ENCODE data around the gene MXRA7. TPM values are rescaled to one million over a fixed set of nuclear protein-coding genes. Genes with fewer than 3 reads are reported as not detected.

The MXRA7 gene
- total and polyA plus RNA-seq, 7 donors = 8.3 to 428 (median 327) TPM

- peaks cover 0 to 66% (median 59%) of the 10 kb centered on the region in 4 donors for H3K4me1 ChIP-seq
- 0 to 1% methylated on average over 57 of the region's 57 CpGs for WGBS, 2 donors
- TF ChIP-seq POLR2AphosphoS5 (IDR thresholded peaks at IDR 0.05) (peak; percentile 65 to 82 (median 79)), POLR2A (IDR thresholded peaks at IDR 0.05) (peak; percentile 12 to 23)
- TF ChIP-seq, protein P1, sequence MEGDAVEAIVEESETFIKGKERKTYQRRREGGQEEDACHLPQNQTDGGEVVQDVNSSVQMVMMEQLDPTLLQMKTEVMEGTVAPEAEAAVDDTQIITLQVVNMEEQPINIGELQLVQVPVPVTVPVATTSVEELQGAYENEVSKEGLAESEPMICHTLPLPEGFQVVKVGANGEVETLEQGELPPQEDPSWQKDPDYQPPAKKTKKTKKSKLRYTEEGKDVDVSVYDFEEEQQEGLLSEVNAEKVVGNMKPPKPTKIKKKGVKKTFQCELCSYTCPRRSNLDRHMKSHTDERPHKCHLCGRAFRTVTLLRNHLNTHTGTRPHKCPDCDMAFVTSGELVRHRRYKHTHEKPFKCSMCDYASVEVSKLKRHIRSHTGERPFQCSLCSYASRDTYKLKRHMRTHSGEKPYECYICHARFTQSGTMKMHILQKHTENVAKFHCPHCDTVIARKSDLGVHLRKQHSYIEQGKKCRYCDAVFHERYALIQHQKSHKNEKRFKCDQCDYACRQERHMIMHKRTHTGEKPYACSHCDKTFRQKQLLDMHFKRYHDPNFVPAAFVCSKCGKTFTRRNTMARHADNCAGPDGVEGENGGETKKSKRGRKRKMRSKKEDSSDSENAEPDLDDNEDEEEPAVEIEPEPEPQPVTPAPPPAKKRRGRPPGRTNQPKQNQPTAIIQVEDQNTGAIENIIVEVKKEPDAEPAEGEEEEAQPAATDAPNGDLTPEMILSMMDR (IDR thresholded peaks at IDR 0.05) = no peak
- peak within 1 kb of the TSS; percentile 91 to 97 (median 94) for H3K4me3 ChIP-seq
- H3K27me3 ChIP-seq = no peaks in the 10 kb centered on the region
- DNase-seq = peak; percentile 96
- H3K9me3 ChIP-seq = no peaks in the 10 kb centered on the region
- peak within 1 kb of the TSS; percentile 98 to 99 (median 98) for H3K27ac ChIP-seq
- intact Hi-C loops (cut with DNase I) = loop anchor here (5.0 kb wide), 1 partner anchor 404 kb away; the partner anchor contains the start of gene SEC14L1
- peaks cover 0 to 46% (median 17%) of the 10 kb centered on the region in 4 donors for H3K36me3 ChIP-seq
Measured at GRCh38 chr17:76737676-76738467, 27.1 kb upstream of the MXRA7 start, which contains the start of gene MFSD11. TSS of gene MFSD11 (plus strand) at chr17:76738119. CDS start at chr17:76738353, 234 bp downstream.

- TF ChIP-seq EP300 (IDR thresholded peaks at IDR 0.05) = peak in 1 of 4 donors; percentile 67
- peak; percentile 99 to 100 for TF ChIP-seq POLR2A (IDR thresholded peaks at IDR 0.05)
- TF ChIP-seq POLR2AphosphoS5 (IDR thresholded peaks at IDR 0.05) = peak; percentile 99 to 100 (median 100)
- TF ChIP-seq, protein P1 (IDR thresholded peaks at IDR 0.05) = no peak
- Histone ChIP-seq H3K36me3 (peaks cover 0 to 46% (median 18%) of the 10 kb centered on the region in 4 donors), H3K9me3 (no peaks in the 10 kb centered on the region), H3K27me3 (no peaks in the 10 kb centered on the region), H3K27ac (peak within 1 kb of the TSS; percentile 98 to 99 (median 98)), H3K4me3 (peak within 1 kb of the TSS; percentile 91 to 97 (median 94)), H3K4me1 (peaks cover 0 to 73% (median 65%) of the 10 kb centered on the region in 4 donors)
- DNase-seq = peak; percentile 99
- intact Hi-C loops (cut with DNase I) = loop anchor here (5.0 kb wide), 1 partner anchor 405 kb away; the partner anchor contains the start of gene SEC14L1
- 0% methylated on average over 60 of the region's 60 CpGs for WGBS, 2 donors
Measured at GRCh38 chr17:76737082-76737675, 26.4 kb upstream of the MXRA7 start, which contains the start of gene SRSF2. TSS of gene SRSF2 (minus strand) at chr17:76737331. CDS start at chr17:76737160, 171 bp downstream.

DNA sequence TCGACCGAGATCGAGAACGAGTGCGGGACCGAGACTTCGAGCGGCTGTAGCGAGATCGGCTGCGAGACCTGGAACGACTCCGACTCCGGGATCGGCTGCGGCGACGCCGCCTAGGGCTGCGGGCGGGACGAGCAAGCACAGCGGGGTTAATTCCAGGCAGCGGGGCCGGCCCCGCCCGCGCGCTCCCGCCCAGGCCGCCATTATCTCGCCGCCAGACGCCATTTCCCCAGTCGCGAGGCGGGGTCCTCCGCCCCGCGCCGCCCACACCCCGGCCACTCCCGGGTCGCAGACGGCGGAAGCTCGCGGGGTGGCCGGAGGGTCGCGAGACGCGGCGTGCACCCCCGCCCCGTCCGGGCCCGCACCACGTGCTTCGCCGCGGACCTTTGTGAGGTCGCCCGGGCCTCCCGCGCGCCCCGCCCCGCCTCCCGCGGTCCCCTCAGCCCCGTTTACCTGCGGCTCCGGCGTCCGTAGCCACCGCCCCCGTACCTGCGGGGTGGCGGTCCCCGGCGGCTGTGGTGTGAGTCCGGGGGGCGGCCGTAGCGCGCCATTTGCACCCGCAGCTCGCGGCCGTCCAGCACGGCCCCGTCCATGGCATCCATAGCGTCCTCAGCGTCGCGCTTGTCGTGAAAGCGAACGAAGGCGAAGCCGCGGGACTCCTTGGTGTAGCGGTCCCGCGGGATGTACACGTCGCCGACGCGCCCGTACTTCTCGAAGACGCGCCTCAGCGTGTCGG, 25.8 kb upstream of the MXRA7 start:
- DNase-seq = peak; percentile 91
- Histone ChIP-seq H3K27me3 (no peaks in the 10 kb centered on the region), H3K4me3 (peak overlapping the region; percentile 91 to 97 (median 94)), H3K36me3 (peaks cover 0 to 46% (median 17%) of the 10 kb centered on the region in 4 donors), H3K27ac (peak overlapping the region; percentile 98 to 99 (median 98)), H3K9me3 (no peaks in the 10 kb centered on the region), H3K4me1 (peaks cover 0 to 77% (median 70%) of the 10 kb centered on the region in 4 donors)
- WGBS, 2 donors = 1% methylated on average over 117 of the region's 117 CpGs
- TF ChIP-seq POLR2AphosphoS5 (IDR thresholded peaks at IDR 0.05) = peak; percentile 14 to 68 (median 56)
- TF ChIP-seq EP300 (IDR thresholded peaks at IDR 0.05) = no peak
- TF ChIP-seq, protein P1 (IDR thresholded peaks at IDR 0.05) = peak in 1 of 4 experiments; percentile 27
- TF ChIP-seq POLR2A (IDR thresholded peaks at IDR 0.05) = peak in 1 of 2 donors; percentile 11
- intact Hi-C loops (cut with DNase I) = loop anchor here (5.0 kb wide), 1 partner anchor 406 kb away; the partner anchor contains the start of gene SEC14L1

Measured in sigmoid colon (tissue), 7 donors.